Measurements from ENCODE around the gene ITSN2. TPM values are rescaled to one million over a fixed set of nuclear protein-coding genes. Genes with fewer than 3 reads are reported as not detected.
A peak's percentile ranks its signal among the peaks of the same experiment; 100 is the strongest.
"Not testable (repeated sequence)": the region's sequence is repeated elsewhere in the genome, so short reads cannot be mapped to it uniquely, and the experiment has no call there.

Gene ITSN2
- polyA plus RNA-seq (2012; ENCODE audit: low read depth, missing spikeins) = 26.9 TPM

GRCh38 chr2:24360050-24360962 lies at the start of gene ITSN2:
ITSN2 (minus strand) TSS chr2:24360536; CDS start chr2:24328082, 32,454 bp downstream.
- no peak for TF ChIP-seq SPI1 (IDR thresholded peaks at IDR 0.05; ENCODE audit: low read depth, low read length)
- TF ChIP-seq POLR2AphosphoS5 (IDR thresholded peaks at IDR 0.05; ENCODE audit: low read depth, low read length) = peak; percentile 91
- peak; percentile 76 for TF ChIP-seq TAF1 (IDR thresholded peaks at IDR 0.05; ENCODE audit: low read depth, low read length)
- TF ChIP-seq POU2F2 (IDR thresholded peaks at IDR 0.05; ENCODE audit: low read depth, low read length) = no peak
- TF ChIP-seq PAX5 (IDR thresholded peaks at IDR 0.05; ENCODE audit: insufficient read depth, low read length, severe bottlenecking) = peak; percentile 57
- peak; percentile 92 for TF ChIP-seq POLR2A (IDR thresholded peaks at IDR 0.05; ENCODE audit: low read depth, low read length)
- FAIRE-seq (peak; percentile 92), DNase-seq (ENCODE audit: insufficient read length, low spot score) (peak; percentile 71)

DNA sequence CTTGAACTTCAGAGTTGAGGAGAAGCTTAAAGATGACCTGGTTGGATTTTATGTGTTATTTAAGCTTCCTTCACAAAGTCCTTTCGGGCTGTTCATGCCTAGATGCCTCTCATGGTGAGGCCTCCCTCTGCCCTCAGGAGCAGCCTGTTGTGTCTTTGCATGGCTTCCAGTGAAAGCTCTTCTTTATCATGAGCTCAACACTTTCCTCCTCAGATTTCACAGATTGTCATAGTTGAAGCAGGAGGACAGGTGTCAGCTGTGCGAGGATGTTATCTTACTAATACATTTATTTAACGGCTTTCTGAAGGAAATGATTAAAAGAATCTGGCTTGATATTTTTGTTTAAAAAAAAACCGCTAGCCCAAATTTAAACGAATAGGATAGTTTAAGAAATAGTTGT lies 48.8 kb upstream of the ITSN2 start:
- TF ChIP-seq POLR2AphosphoS5 (IDR thresholded peaks at IDR 0.05; ENCODE audit: low read depth, low read length) = no peak
- no peak for TF ChIP-seq TAF1 (IDR thresholded peaks at IDR 0.05; ENCODE audit: low read depth, low read length)
- TF ChIP-seq POLR2A (IDR thresholded peaks at IDR 0.05; ENCODE audit: low read depth, low read length) = no peak
- no peak for TF ChIP-seq POU2F2 (IDR thresholded peaks at IDR 0.05; ENCODE audit: low read depth, low read length)
- no peak for TF ChIP-seq SPI1 (IDR thresholded peaks at IDR 0.05; ENCODE audit: low read depth, low read length)
- TF ChIP-seq PAX5 (IDR thresholded peaks at IDR 0.05; ENCODE audit: insufficient read depth, low read length, severe bottlenecking) = no peak
- FAIRE-seq (no peak), DNase-seq (ENCODE audit: insufficient read length, low spot score) (no peak)

- FAIRE-seq = not testable (repeated sequence)
Measured at GRCh38 chr2:24408704-24409103, 48.4 kb upstream of the ITSN2 start.

GRCh38 chr2:24404491-24404921 lies 44.2 kb upstream of the ITSN2 start:
- TF ChIP-seq TAF1 (IDR thresholded peaks at IDR 0.05; ENCODE audit: low read depth, low read length) = no peak
- TF ChIP-seq POLR2AphosphoS5 (IDR thresholded peaks at IDR 0.05; ENCODE audit: low read depth, low read length) = no peak
- no peak for TF ChIP-seq POU2F2 (IDR thresholded peaks at IDR 0.05; ENCODE audit: low read depth, low read length)
- no peak for TF ChIP-seq POLR2A (IDR thresholded peaks at IDR 0.05; ENCODE audit: low read depth, low read length)
- TF ChIP-seq SPI1 (IDR thresholded peaks at IDR 0.05; ENCODE audit: low read depth, low read length) = no peak
- TF ChIP-seq PAX5 (IDR thresholded peaks at IDR 0.05; ENCODE audit: insufficient read depth, low read length, severe bottlenecking) = no peak
- DNase-seq (ENCODE audit: insufficient read length, low spot score) (no peak), FAIRE-seq (no peak)

More at GRCh38 chr2:24408704-24409103, 48.4 kb upstream of the ITSN2 start:
- DNase-seq (ENCODE audit: insufficient read length, low spot score) = not testable (repeated sequence)

DNA sequence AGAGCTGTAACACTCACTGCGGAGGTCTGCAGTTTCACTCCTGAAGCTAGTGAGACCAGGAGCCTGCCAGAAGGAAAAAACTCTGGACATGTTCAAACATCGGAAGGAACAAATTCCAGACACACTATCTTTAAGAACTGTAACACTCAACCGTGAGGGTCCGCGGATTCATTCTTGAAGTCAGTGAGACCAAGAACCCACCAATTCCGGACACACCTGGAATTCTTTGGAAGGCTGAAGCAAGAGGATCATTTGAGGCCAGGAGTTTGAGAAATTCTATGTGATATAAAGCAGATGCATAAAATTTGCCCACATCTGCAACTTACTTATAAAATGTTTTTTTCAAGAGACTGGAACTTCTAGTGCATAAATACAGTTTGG lies 43.5 kb upstream of the ITSN2 start:
- no peak for FAIRE-seq
- no peak for DNase-seq (ENCODE audit: insufficient read length, low spot score)
- TF ChIP-seq TAF1 (IDR thresholded peaks at IDR 0.05; ENCODE audit: low read depth, low read length) (no peak), POLR2AphosphoS5 (IDR thresholded peaks at IDR 0.05; ENCODE audit: low read depth, low read length) (no peak), POLR2A (IDR thresholded peaks at IDR 0.05; ENCODE audit: low read depth, low read length) (no peak), POU2F2 (IDR thresholded peaks at IDR 0.05; ENCODE audit: low read depth, low read length) (no peak)

DNA sequence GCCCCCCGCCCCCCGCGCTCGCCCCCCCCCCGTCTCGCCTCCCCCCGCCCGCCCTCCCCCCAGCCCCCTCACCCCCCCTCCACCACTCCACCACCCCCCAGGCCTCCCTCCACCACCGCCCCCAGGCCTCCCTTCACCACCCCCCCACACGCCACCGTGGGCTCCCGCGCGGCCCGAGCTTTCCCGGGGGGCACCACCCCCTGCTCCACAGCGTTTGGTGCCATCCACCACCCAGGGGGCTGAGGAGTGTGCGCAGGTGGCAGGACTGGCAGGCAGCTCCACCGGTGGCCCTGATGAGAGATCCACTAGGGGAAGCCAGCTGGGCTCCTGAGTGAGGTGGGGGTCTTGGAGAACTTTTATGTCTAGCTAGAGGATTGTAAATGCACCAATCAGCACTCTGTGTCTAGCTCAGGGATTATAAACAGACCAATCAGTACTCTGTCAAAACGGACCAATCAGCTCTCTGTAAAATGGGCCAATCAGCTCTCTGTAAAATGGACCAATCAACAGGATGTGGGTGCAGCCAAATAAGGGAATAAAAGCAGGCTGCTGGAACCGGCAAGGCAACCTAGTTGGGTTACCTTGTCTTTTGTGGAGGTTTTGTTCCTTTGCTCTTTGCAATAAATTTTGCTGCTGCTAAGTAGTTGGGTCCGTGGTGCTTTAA lies 43.0 kb upstream of the ITSN2 start:
- no peak for TF ChIP-seq SPI1 (IDR thresholded peaks at IDR 0.05; ENCODE audit: low read depth, low read length)
- no peak for TF ChIP-seq POLR2A (IDR thresholded peaks at IDR 0.05; ENCODE audit: low read depth, low read length)
- TF ChIP-seq PAX5 (IDR thresholded peaks at IDR 0.05; ENCODE audit: insufficient read depth, low read length, severe bottlenecking) = no peak
- TF ChIP-seq POU2F2 (IDR thresholded peaks at IDR 0.05; ENCODE audit: low read depth, low read length) = no peak
- no peak for TF ChIP-seq TAF1 (IDR thresholded peaks at IDR 0.05; ENCODE audit: low read depth, low read length)
- no peak for TF ChIP-seq POLR2AphosphoS5 (IDR thresholded peaks at IDR 0.05; ENCODE audit: low read depth, low read length)
- DNase-seq (ENCODE audit: insufficient read length, low spot score) = no peak
- no peak for FAIRE-seq

- FAIRE-seq (no peak), DNase-seq (ENCODE audit: insufficient read length, low spot score) (no peak)
- TF ChIP-seq POLR2AphosphoS5 (IDR thresholded peaks at IDR 0.05; ENCODE audit: low read depth, low read length) = no peak
- no peak for TF ChIP-seq POU2F2 (IDR thresholded peaks at IDR 0.05; ENCODE audit: low read depth, low read length)
- no peak for TF ChIP-seq PAX5 (IDR thresholded peaks at IDR 0.05; ENCODE audit: insufficient read depth, low read length, severe bottlenecking)
- no peak for TF ChIP-seq TAF1 (IDR thresholded peaks at IDR 0.05; ENCODE audit: low read depth, low read length)
- TF ChIP-seq POLR2A (IDR thresholded peaks at IDR 0.05; ENCODE audit: low read depth, low read length) = no peak
- TF ChIP-seq SPI1 (IDR thresholded peaks at IDR 0.05; ENCODE audit: low read depth, low read length) = no peak
Measured at GRCh38 chr2:24402242-24403097, 42.1 kb upstream of the ITSN2 start.

GRCh38 chr2:24400207-24400907 lies 40.0 kb upstream of the ITSN2 start:
- FAIRE-seq = no peak
- no peak for DNase-seq (ENCODE audit: insufficient read length, low spot score)
- no peak for TF ChIP-seq POLR2AphosphoS5 (IDR thresholded peaks at IDR 0.05; ENCODE audit: low read depth, low read length)
- TF ChIP-seq POLR2A (IDR thresholded peaks at IDR 0.05; ENCODE audit: low read depth, low read length) = no peak
- TF ChIP-seq TAF1 (IDR thresholded peaks at IDR 0.05; ENCODE audit: low read depth, low read length) = no peak
- TF ChIP-seq SPI1 (IDR thresholded peaks at IDR 0.05; ENCODE audit: low read depth, low read length) = no peak
- TF ChIP-seq PAX5 (IDR thresholded peaks at IDR 0.05; ENCODE audit: insufficient read depth, low read length, severe bottlenecking) = no peak
- no peak for TF ChIP-seq POU2F2 (IDR thresholded peaks at IDR 0.05; ENCODE audit: low read depth, low read length)
